B cell (primary cell): ENCODE data around the gene TSPOAP1. TPM values are rescaled to one million over a fixed set of nuclear protein-coding genes. Genes with fewer than 3 reads are reported as not detected.

Experiments used
- ATAC-seq: fragments of 200-7000 bp; cut with Tn5 transposase; one replicate; pipeline ENCODE4 v1.10.0; 2021; ENCODE audit warnings: low read depth, mild to moderate bottlenecking, moderate number of reproducible peaks, moderate library complexity
- CTCF ChIA-PET: fragments of 350-600 bp; sonication (Branson Sonifier 250); formaldehyde crosslinking; loops from one replicate; lab custom pipeline; 2021; ENCODE audit warnings: antibody characterized with exemption, inconsistent platforms; lab: Charles Lee
- POLR2A ChIA-PET: fragments of 350-600 bp; sonication (Branson Sonifier 250); formaldehyde crosslinking; loops from one replicate; lab custom pipeline; 2021; ENCODE audit warnings: antibody characterized with exemption; lab: Charles Lee
- DNase-seq: peaks from one replicate; pipeline ENCODE4 v3.0.0; 2013
- H2AFZ ChIP-seq: 2 replicates; pipeline ENCODE4 v1.6.1; 2012; ENCODE audit warnings: mild to moderate bottlenecking, low read depth, low read length; ENCODE audit not compliant: insufficient read depth, poor library complexity, severe bottlenecking
- H3K27ac ChIP-seq, 2 donors: 1 replicate in 1 of 2; 2 replicates in 1 of 2; pipeline ENCODE4 v1.5.1; 2012 to 2013; ENCODE audit warnings: low read length in 2 of 2, mild to moderate bottlenecking in 2 of 2, moderate library complexity in 1 of 2
- H3K27me3 ChIP-seq, 4 experiments: fragments of 200-600 bp in 1 of 4; sonication (generic) in 1 of 4; replicated peaks in 1 of 4; 1 replicate in 2 of 4; 2 replicates in 2 of 4; pipeline versions ENCODE4 v1.6.1 to v1.7.0; 2013 to 2016; ENCODE audit warnings: low read length in 3 of 4, mild to moderate bottlenecking in 2 of 4, mixed read lengths in 1 of 4, moderate library complexity in 1 of 4; ENCODE audit not compliant: insufficient read depth in 4 of 4, control insufficient read depth in 3 of 4; ENCODE audit errors: control extremely low read depth in 1 of 4
- H3K36me3 ChIP-seq, 2 experiments: replicated peaks in 1 of 2; 1 replicate in 1 of 2; 2 replicates in 1 of 2; pipeline versions ENCODE4 v1.6.1 to v1.7.1; 2013; ENCODE audit warnings: low read length in 1 of 2; ENCODE audit not compliant: insufficient read depth in 2 of 2, control insufficient read depth in 1 of 2; ENCODE audit errors: control extremely low read depth in 1 of 2, extremely low read depth in 1 of 2
- H3K4me1 ChIP-seq, 2 donors: fragments of 200-600 bp in 1 of 2; sonication (generic) in 1 of 2; 1 replicate in 1 of 2; 2 replicates in 1 of 2; pipeline versions ENCODE4 v1.5.1 to v1.6.1; 2013 to 2017; ENCODE audit warnings: low read length in 2 of 2; ENCODE audit not compliant: control insufficient read depth in 2 of 2, insufficient read depth in 2 of 2
- H3K4me2 ChIP-seq: replicated peaks from 2 replicates; pipeline ENCODE3; 2012; ENCODE audit warnings: mild to moderate bottlenecking, low read depth, low read length; ENCODE audit not compliant: poor library complexity, severe bottlenecking
- H3K4me3 ChIP-seq, 5 experiments: fragments of 200-600 bp in 1 of 5; sonication (generic) in 1 of 5; 1 replicate in 3 of 5; 2 replicates in 2 of 5; pipeline versions ENCODE4 v1.5.1 to v1.7.0; 2011 to 2016; ENCODE audit warnings: low read length in 4 of 5, mild to moderate bottlenecking in 4 of 5, low read depth in 2 of 5, control low read depth in 1 of 5, moderate library complexity in 1 of 5; ENCODE audit not compliant: insufficient read depth in 1 of 5; ENCODE audit errors: control extremely low read depth in 1 of 5, extremely low read depth in 1 of 5
- H3K79me2 ChIP-seq: fragments of 200-600 bp; sonication (generic); one replicate; pipeline ENCODE4 v1.6.0; 2016; ENCODE audit warnings: low read length; ENCODE audit not compliant: control insufficient read depth, insufficient read depth
- H3K9ac ChIP-seq: fragments of 200-600 bp; sonication (generic); 2 replicates; pipeline ENCODE4 v1.6.1; 2017; ENCODE audit warnings: mild to moderate bottlenecking, low read length, moderate library complexity
- H3K9me3 ChIP-seq, 3 donors: one replicate each; pipeline versions ENCODE4 v1.6.1 to v1.7.1; 2013; ENCODE audit warnings: low read length in 2 of 3; ENCODE audit not compliant: control insufficient read depth in 2 of 3, insufficient read depth in 1 of 3; ENCODE audit errors: control extremely low read depth in 1 of 3
- H4K20me1 ChIP-seq: 2 replicates; pipeline ENCODE4 v1.6.0; 2012; ENCODE audit warnings: mild to moderate bottlenecking, low read length; ENCODE audit not compliant: insufficient read depth, control insufficient read depth, poor library complexity, severe bottlenecking
- H3K27ac Mint-ChIP-seq: one replicate; pipeline ENCODE4 v1.8.0; 2021; ENCODE audit warnings: mixed read lengths
- H3K27me3 Mint-ChIP-seq: one replicate; pipeline ENCODE4 v1.8.0; 2021; ENCODE audit warnings: mixed read lengths
- H3K4me1 Mint-ChIP-seq: one replicate; pipeline ENCODE4 v1.8.0; 2021; ENCODE audit warnings: mixed read lengths
- H3K4me3 Mint-ChIP-seq: one replicate; pipeline ENCODE4 v1.8.0; 2021; ENCODE audit warnings: mixed read lengths
- H3K9me3 Mint-ChIP-seq: one replicate; pipeline ENCODE4 v1.8.0; 2022; ENCODE audit warnings: mixed read lengths; ENCODE audit not compliant: insufficient read depth
- EZH2 ChIP-seq: IDR thresholded peaks from 2 replicates; pipeline ENCODE4 v1.6.1; 2012; ENCODE audit warnings: borderline replicate concordance, low read depth, mild to moderate bottlenecking, moderate library complexity, low read length; ENCODE audit not compliant: insufficient read depth, poor library complexity, severe bottlenecking
- WGBS: methylation state at CpG from one replicate; pipeline ENCODE4 v1.1.5; 2013; ENCODE audit warnings: missing lambda C conversion rate; ENCODE audit not compliant: insufficient coverage; 5-methylcytosine and 5-hydroxymethylcytosine counted together
- intact Hi-C: fragments of 100-400 bp; cut with micrococcal nuclease; formaldehyde crosslinking; loops from one replicate; pipeline ENCODE4 v1.10.0; 2022
- polyA plus RNA-seq: library from polyadenylated mRNA; depleted of rRNA; stranded (reverse); fragments of >200 nt; gene quantifications from 2 replicates; pipeline ENCODE4 v1.2.3, GENCODE V29; 2012
- total RNA-seq, 2 donors: library from RNA; stranded (reverse); fragments of 120-200 nt in 1 of 2; gene quantifications; 1 replicate in 1 of 2; 2 replicates in 1 of 2; pipeline versions ENCODE4 v1.2.3 to v1.2.4, GENCODE V29; 2013 to 2022
- TF ChIP-seq, protein P1 (sequence below): fragments of 200-600 bp; IDR thresholded peaks from one replicate; pipeline ENCODE4 v1.8.0; 2022; ENCODE audit warnings: antibody characterized with exemption, mild to moderate bottlenecking

Gene TSPOAP1
- total and polyA plus RNA-seq, 2 donors (not counting 1 experiment from before 2014, with no cell fraction given), result 10.8 to 30.7 TPM

GRCh38 chr17:58377661-58378060, 49.1 kb upstream of the TSPOAP1 start:
- CTCF ChIA-PET, result no interaction called here

GRCh38 chr17:58377093-58377601, 48.6 kb upstream of the TSPOAP1 start:
- H3K9ac ChIP-seq, result no peak overlapping the region
- no peaks in the 10 kb centered on the region for H4K20me1 ChIP-seq
- intact Hi-C loops, result no loop called here
- ATAC-seq, result no peak
- no peak overlapping the region for H3K4me3 ChIP-seq
- H2AFZ ChIP-seq, result no peak overlapping the region
- no peaks in the 10 kb centered on the region for H3K36me3 ChIP-seq
- H3K4me1 ChIP-seq, result peaks cover 5 to 7% of the 10 kb centered on the region in 2 donors
- ChIA-PET CTCF (interaction anchor here (1.0 to 1.5 kb wide), 2 partner anchors 40 to 59 kb away, joined by 4 to 5 read pairs; partner anchors contain the start of gene RNF43), POLR2A (interaction anchor here (0.6 to 1.4 kb wide), 2 partner anchors 25 to 59 kb away, joined by 3 to 5 read pairs; partner anchors contain the start of gene SUPT4H1)
- H3K79me2 ChIP-seq, result no peaks in the 10 kb centered on the region
- H3K4me3 Mint-ChIP-seq, result no peak overlapping the region
- no peaks in the 10 kb centered on the region for H3K9me3 ChIP-seq
- no peak for DNase-seq
- H3K4me1 Mint-ChIP-seq, result peaks cover 6% of the 10 kb centered on the region
- TF ChIP-seq, protein P1, sequence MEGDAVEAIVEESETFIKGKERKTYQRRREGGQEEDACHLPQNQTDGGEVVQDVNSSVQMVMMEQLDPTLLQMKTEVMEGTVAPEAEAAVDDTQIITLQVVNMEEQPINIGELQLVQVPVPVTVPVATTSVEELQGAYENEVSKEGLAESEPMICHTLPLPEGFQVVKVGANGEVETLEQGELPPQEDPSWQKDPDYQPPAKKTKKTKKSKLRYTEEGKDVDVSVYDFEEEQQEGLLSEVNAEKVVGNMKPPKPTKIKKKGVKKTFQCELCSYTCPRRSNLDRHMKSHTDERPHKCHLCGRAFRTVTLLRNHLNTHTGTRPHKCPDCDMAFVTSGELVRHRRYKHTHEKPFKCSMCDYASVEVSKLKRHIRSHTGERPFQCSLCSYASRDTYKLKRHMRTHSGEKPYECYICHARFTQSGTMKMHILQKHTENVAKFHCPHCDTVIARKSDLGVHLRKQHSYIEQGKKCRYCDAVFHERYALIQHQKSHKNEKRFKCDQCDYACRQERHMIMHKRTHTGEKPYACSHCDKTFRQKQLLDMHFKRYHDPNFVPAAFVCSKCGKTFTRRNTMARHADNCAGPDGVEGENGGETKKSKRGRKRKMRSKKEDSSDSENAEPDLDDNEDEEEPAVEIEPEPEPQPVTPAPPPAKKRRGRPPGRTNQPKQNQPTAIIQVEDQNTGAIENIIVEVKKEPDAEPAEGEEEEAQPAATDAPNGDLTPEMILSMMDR, result no peak
- TF ChIP-seq EZH2, result no peak
- no peak overlapping the region for H3K27ac ChIP-seq
- no peaks in the 10 kb centered on the region for H3K27me3 ChIP-seq
- no peak overlapping the region for H3K4me2 ChIP-seq
- no peak overlapping the region for H3K27ac Mint-ChIP-seq
- no peaks in the 10 kb centered on the region for H3K27me3 Mint-ChIP-seq
- H3K9me3 Mint-ChIP-seq, result no peaks in the 10 kb centered on the region
- WGBS, result 100% methylated on average over 2 of the region's 3 CpGs

More at GRCh38 chr17:58377661-58378060, 49.1 kb upstream of the TSPOAP1 start:
- Mint-ChIP-seq H3K4me1 (peaks cover 11% of the 10 kb centered on the region), H3K27me3 (no peaks in the 10 kb centered on the region), H3K27ac (no peak overlapping the region), H3K9me3 (no peaks in the 10 kb centered on the region), H3K4me3 (no peak overlapping the region)
- H2AFZ ChIP-seq, result no peak overlapping the region
- WGBS, result 100% methylated on average over 3 of the region's 5 CpGs
- H3K4me2 ChIP-seq, result no peak overlapping the region
- no peak overlapping the region for H3K27ac ChIP-seq
- H3K9ac ChIP-seq, result no peak overlapping the region
- H4K20me1 ChIP-seq, result no peaks in the 10 kb centered on the region
- H3K27me3 ChIP-seq, result no peaks in the 10 kb centered on the region
- no peak for DNase-seq
- no peaks in the 10 kb centered on the region for H3K9me3 ChIP-seq
- peaks cover 9 to 12% of the 10 kb centered on the region in 2 donors for H3K4me1 ChIP-seq
- no peak overlapping the region for H3K4me3 ChIP-seq
- no peaks in the 10 kb centered on the region for H3K79me2 ChIP-seq
- H3K36me3 ChIP-seq, result no peaks in the 10 kb centered on the region
- POLR2A ChIA-PET, result interaction anchor here (0.6 kb wide), 1 partner anchor 25 kb away, joined by 5 read pairs; the partner anchor contains the start of gene SUPT4H1
- TF ChIP-seq EZH2, result no peak
- TF ChIP-seq, protein P1, result no peak
- intact Hi-C loops, result no loop called here
- no peak for ATAC-seq
